HG02870 (cell line): ENCODE data around the gene PAXIP1.
"Not testable (repeated sequence)": the region's sequence is repeated elsewhere in the genome, so short reads cannot be mapped to it uniquely, and the experiment has no call there.

Experiments
- ATAC-seq: cut with Tn5 transposase; IDR thresholded peaks from one replicate; pipeline ENCODE4 v1.9.1; 2021; ENCODE audit warnings: mild to moderate bottlenecking, moderate library complexity; ENCODE audit not compliant: unreplicated experiment

Gene PAXIP1

GRCh38 chr7:154946166-154946565, 56.8 kb downstream of the PAXIP1 start:
- no peak for ATAC-seq

DNA sequence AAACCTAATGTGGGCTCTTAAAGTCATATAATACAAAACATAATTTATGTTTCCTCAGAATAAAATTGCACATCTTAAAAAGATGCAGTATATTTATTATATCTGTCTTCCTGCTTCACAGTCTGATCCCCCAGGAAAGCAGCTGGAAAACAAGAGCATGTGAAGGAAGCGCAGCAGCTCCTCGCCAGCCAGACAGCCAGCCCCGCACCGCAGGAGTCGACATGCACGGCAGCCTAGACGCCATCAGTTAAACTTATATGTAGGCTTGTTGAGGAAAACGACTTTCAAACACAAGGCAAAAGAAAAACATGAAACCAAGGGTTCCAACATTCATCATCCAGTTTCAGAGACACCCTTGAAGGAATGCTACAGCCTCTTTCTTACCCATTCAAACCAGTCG, 59.0 kb downstream of the PAXIP1 start:
- no peak for ATAC-seq

- ATAC-seq = no peak
Observed at GRCh38 chr7:154942691-154943090, 60.2 kb downstream of the PAXIP1 start.

DNA sequence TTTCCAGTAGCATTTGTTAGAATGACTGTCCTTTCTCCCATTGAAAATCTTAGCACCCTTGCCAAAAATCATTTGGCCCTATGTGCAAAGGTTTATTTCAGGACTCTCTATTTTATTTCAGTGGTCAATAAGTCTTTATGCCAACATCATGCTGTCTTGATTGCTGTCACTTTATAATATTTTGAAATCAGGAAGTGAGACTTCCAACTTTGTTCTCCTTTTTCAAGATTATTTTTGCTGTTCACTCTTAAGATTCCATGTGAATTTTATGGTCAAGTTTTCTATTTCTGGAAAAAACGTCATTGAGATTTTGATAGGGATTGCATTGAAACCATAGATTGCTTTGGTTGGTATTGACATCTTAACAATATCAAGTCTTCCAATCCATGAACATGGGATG, 65.1 kb downstream of the PAXIP1 start:
- ATAC-seq = no peak

DNA sequence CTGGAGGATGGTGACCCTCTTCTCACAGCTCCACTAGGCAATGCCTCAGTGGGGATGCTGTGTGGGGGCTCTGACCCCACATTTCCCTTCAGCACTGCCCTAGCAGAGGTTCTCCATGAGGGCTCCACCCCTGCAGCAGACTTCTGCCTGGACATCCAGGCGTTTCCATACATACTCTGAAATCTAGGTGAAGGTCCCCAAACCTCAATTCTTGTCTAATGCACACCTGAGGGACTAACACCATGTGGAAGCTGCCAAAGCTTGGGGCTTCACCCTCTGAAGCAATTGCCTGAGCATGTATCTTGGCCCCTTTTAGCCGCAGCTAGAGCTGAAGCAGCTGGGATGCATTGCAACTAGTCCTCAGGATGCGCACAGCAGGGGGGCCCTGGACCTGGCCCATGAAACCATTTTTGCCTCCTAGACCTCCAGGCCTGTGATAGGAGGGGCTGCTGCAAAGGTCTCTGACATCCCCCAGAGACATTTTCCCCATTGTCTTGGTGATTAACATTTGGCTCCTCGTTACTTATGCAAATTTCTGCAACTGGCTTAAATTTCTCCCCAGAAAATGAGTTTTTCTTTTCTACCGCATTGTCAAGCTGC, 68.5 kb downstream of the PAXIP1 start:
- not testable (repeated sequence) for ATAC-seq

GRCh38 chr7:154931906-154932305, 71.0 kb downstream of the PAXIP1 start:
- no peak for ATAC-seq

DNA sequence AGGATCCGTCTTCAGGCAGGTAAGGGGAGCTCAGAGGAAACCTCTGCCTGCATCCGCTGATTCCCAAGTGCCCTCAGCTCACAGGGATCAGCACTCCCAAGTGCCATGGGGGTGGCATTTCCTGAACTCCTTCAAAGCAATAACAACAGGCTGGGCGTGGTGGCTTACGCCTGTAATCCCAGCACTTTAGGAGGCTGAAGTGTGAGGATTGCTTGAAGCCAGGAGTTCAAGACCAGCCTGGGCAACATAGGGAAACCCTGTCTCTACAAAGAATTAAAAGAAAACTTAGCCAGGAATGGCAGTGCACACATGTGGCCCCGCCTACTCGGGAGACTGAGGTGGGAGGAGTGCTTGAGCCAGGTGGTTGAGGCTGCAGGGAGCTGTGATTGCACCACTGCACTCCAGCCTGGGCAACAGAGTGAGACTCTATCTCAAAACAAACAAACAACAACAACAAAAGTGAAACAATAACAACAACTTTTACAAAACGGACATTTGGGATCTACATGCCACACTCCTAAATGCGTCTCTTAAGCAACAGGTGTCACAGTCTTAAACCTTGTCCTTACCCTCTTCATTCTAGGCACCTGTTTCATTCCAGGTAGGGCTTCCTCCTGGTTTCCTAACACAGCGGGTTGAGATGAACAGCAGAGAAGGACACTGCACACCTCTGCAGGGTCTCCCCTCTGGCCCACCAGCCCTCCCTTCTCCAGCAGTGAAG, 73.8 kb downstream of the PAXIP1 start:
- no peak for ATAC-seq

- peak; percentile 78 for ATAC-seq
Observed at GRCh38 chr7:154928136-154929005, 74.6 kb downstream of the PAXIP1 start.

GRCh38 chr7:154927624-154928125, 75.2 kb downstream of the PAXIP1 start:
- peak; percentile 41 for ATAC-seq

DNA sequence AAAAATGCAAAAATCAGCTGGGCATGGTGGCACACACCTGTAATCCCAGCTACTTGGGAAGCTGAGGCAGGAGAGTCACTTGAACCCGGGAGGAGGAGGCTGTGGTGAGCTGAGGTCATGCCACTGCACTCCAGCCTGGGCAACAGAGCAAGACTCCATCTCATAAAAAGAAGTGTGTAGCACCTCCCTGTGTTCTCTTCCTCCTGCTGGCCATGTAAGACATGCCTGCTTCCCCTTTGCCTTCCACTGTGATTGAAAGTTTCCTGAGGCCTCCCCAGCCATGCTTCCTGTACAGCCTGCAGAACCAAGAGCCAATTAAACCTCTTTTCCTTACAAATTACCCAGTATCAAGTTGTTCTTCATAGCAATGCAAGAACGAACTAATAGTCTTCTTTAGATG, 80.5 kb downstream of the PAXIP1 start:
- not testable (repeated sequence) for ATAC-seq

DNA sequence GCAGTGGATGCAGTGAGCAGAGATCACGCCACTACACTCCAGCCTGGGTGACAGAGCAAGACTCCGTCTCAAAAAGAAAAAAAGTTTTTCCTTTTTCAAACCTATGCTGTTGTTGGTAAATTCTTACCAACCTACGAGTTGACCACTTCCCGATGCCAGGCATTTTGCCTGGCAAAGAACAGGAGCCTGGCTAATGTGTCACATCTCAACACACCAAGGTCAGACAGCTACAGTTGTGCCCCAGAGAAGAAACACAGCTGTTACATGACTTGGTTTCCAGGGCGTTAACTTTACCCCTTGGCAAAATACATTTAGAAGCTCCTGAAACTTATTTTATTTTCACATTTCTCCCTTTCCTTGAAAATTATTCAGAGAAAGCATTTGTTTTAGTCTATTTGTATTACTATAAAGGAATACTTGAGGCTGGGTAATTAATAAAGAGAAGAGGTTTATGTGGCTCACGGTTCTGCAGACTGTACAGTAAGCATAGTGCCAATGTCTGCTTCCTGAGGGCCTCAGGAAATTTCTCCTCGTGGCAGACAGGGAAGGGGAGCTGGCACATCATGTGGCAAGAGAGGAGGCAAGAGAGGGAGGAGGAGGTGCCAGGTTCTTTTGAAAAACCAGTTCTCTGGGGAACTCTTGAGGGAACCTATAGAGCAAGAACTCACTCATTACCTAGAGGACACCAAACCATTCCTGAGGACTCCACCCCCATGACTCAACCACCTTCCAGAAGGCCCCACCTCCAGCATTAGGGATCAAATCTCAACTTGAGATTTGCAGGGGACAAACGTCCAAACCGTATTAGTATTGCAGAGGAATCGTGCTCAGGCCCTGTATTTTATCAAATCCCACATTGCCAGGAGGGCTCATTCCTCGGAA, 83.3 kb downstream of the PAXIP1 start:
- no peak for ATAC-seq

DNA sequence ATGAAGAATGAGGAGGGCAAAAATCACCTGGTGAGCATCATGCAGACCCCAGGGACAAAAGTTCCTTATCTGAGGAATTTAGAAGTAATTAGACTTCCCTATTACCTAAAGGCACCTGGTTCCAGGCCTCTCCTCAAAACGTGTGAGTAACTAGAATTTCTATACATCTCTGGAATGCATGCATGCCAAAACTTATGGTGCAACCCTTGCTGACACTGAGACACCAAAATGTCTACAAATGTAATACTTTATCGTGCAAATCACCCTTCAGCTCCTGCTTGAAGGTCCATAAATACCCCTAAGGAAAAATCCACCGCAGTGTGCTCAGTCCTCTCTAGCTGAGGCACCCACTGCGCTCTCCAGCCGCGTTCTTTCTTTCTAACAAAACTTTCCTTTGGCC, 84.2 kb downstream of the PAXIP1 start:
- ATAC-seq = no peak

GRCh38 chr7:154918266-154918665, 84.7 kb downstream of the PAXIP1 start:
- no peak for ATAC-seq

DNA sequence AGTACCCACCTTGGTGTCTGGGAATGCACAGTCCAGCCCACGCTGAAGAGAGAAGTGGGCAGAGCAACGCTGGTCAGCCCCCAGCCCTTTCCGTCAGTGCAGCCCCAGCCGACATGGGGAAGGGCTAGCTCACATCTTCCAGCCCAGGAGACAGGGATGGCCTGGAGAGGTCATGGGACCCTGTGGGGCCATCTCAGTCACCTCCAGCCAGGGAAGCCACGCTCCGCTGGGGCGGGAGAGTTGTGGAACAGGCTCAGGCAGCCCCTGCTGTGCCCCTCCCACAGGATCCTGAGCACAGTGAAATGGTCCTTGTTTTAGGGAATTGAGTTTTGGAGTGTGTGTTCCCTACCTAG, 85.1 kb downstream of the PAXIP1 start:
- ATAC-seq = no peak

DNA sequence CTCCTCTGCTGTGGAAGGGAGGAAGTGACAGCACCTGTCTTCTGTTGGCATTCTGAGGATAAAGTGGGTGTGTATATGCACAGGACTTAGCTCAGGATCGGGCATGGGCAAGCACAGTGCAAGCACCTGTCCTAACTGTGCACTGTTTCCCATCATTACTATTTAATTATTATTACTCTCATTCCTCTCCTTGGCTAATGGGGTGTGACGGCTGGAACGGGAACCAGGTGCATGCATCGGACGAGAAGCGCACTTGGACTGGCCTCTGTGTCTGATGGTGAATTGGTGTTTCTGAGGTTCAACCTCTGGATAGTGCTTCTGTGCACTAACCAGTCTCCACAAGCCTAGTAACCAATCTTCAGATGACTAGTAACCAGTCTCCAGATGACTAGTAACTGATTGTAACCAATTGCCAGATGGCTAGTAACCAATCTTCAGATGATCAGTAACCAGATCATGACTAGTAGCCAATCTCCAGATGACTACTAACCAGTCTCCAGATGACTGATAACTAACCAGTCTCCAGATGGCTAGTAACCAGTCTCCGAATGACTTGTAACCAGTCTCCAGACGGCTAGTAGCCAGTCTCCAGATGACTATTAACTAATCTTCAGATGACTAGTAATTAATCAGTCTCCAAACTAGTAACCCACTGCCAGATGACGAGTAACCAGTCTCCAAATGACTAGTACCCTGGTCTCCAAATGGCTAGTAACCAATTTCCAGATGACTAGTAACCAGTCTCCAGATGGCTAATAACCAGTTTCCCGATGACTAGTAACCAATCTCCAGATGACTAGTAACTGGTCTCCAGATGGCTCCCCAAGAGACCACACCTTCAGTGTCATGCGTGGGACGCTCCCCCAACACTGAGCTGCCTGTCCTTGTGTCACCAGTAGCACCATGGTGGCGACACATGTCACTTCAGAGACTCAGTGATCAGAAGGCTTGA, 85.8 kb downstream of the PAXIP1 start:
- ATAC-seq = no peak

DNA sequence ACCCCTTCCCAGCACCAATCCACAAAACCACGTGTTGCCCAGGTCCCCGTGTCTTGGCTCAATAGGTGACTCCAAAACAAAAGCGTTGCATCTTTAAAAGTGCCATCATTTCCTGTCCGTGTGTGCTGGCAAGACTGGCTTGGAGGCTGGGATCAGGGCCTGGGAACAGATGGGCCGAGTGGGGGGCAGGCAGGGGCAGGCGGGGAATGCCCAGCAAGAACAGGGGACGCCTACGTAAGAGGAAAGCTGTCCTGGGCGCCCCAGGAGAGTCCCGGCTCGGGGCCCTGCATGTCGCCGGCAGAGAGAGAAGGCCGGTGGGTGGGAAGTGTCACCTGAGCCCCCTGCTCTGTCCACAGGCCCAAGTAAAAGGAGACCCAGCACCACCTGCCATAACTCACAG, 86.5 kb downstream of the PAXIP1 start:
- ATAC-seq = no peak

DNA sequence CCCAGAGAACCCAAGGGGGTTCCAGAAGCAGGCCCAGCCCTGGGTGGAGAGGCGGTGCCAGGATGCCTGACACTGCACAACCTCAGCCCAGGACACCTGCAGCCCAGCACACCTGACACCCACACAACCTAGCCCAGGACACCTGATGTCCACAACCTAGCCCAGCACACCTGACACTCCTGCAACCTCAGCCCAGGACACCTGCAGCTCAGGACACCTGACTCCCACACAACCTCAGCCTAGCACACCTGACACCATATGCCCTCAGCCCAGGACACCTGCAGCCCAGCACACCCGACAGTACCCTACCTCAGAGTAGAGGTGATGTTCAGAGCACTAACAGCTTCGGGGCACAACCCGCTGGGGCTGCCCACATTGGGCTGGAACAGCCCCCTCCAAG, 87.3 kb downstream of the PAXIP1 start:
- no peak for ATAC-seq

- ATAC-seq = no peak
Observed at GRCh38 chr7:154914996-154915380, 87.9 kb downstream of the PAXIP1 start.

DNA sequence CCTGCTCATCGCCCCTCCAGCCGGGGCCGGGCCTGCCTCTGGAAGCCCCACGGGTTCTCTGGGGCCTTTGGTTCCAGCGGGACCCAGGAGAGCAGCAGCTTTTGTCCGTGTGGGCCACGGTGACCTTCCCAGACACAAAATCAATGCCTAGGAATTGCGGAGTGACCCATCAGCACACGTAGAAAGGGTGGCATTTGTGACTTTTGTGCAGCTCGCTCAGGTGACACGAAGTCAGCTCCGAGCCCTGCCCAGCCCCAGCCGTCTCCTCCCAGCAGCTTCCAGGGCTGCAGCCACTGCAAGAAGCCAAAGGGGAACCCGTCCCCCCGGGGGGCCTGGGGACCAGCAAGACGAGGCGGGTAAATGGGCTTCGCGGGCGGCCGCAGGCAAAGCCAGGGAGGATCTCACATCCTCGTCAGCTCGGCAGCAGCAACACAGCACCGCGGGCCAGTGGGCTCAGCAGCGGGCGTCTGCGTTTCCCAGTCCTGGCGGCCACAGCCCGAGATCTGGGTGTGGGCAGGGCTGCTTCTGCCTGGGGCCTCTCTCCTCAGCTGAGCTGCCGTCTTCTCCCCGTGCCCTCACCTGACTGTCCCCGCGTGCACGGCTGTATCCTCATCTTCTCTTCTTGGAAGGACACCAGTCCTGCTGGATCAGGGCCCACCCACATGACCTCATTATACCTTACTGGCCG, 88.5 kb downstream of the PAXIP1 start:
- no peak for ATAC-seq
